HCT116 (cell line): ENCODE measurements around the gene GFER. TPM values are rescaled to one million over a fixed set of nuclear protein-coding genes. Genes with fewer than 3 reads are reported as not detected.

ENCODE experiments used
- ATAC-seq: fragments of 200-7000 bp; cut with Tn5 transposase; 2 replicates; pipeline ENCODE4 v1.9.1; 2020; ENCODE audit warnings: mild to moderate bottlenecking, moderate library complexity
- BruUV-seq: library from RNA; stranded (reverse); fragments of 400-500 nt; replicated peaks from 2 replicates; lab custom pipeline; 2021; lab: Mats Ljungman, UMichigan
- CTCF ChIA-PET: fragments of 300-600 bp; sonication (Branson Sonifier 250); formaldehyde crosslinking; loops from one replicate; lab custom pipeline; 2021; ENCODE audit warnings: antibody characterized with exemption; lab: Charles Lee
- POLR2A ChIA-PET: fragments of 300-600, 350-600 bp; sonication (Branson Sonifier 250); formaldehyde crosslinking; loops from one replicate; lab custom pipeline; 2021; ENCODE audit warnings: antibody characterized with exemption; lab: Charles Lee
- RAD21 ChIA-PET, 2 experiments: fragments of 300-600 bp; sonication (Branson Sonifier 250); formaldehyde crosslinking; loops; one replicate each; lab custom pipeline; 2023; ENCODE audit warnings: low total read pairs in 2 of 2; ENCODE audit not compliant: uncharacterized antibody in 2 of 2, unreplicated experiment in 2 of 2, low non-redundant PET in 1 of 2; lab: Charles Lee
- DNase-seq: peaks from one replicate; pipeline ENCODE4 v3.0.0-alpha.2; 2010; ENCODE audit warnings: low read depth, low spot score
- H2AFZ ChIP-seq: fragments of 200-600 bp; shearing (Covaris generic), sonication (generic); 2 replicates; pipeline ENCODE4 v1.6.1; 2017; ENCODE audit warnings: low read depth, mixed run types, mixed read lengths, antibody characterized with exemption, low read length; ENCODE audit not compliant: poor library complexity, severe bottlenecking
- H3K27ac ChIP-seq: 2 replicates; pipeline ENCODE4 v1.5.1; 2012; ENCODE audit warnings: low read depth, low read length
- H3K27me3 ChIP-seq: fragments of 200-600 bp; sonication (generic); 2 replicates; pipeline ENCODE4 v1.6.1; 2016; ENCODE audit warnings: mixed run types, low read length, mixed read lengths; ENCODE audit not compliant: insufficient read depth
- H3K36me3 ChIP-seq, 2 experiments: fragments of 200-500 bp in 1 of 2; fragments of 200-600 bp in 1 of 2; sonication (Bioruptor generic) in 1 of 2; sonication (generic) in 1 of 2; 2 replicates each; pipeline versions ENCODE4 v1.5.1 to v1.6.1; 2014 to 2016; ENCODE audit warnings: low read length in 2 of 2, inconsistent platforms in 1 of 2, mixed read lengths in 1 of 2, mixed run types in 1 of 2; ENCODE audit not compliant: insufficient read depth in 2 of 2, control insufficient read depth in 1 of 2
- H3K4me1 ChIP-seq, 2 experiments: fragments of 200-600 bp in 1 of 2; sonication (generic) in 1 of 2; 2 replicates each; pipeline versions ENCODE4 v1.5.1 to v1.6.1; 2012 to 2017; ENCODE audit warnings: low read length in 2 of 2, inconsistent platforms in 1 of 2, mild to moderate bottlenecking in 1 of 2, mixed read lengths in 1 of 2, mixed run types in 1 of 2, moderate library complexity in 1 of 2; ENCODE audit not compliant: insufficient read depth in 2 of 2, control insufficient read depth in 1 of 2
- H3K4me2 ChIP-seq: fragments of 200-600 bp; sonication (generic); 2 replicates; pipeline ENCODE4 v1.6.1; 2017; ENCODE audit warnings: mixed run types, low read length, mixed read lengths
- H3K4me3 ChIP-seq, 2 experiments: fragments of 200-600 bp in 1 of 2; sonication (generic) in 1 of 2; replicated peaks in 1 of 2; 2 replicates each; pipeline ENCODE4 v1.5.1; 2011 to 2016; ENCODE audit warnings: low read length in 2 of 2, control low read depth in 1 of 2, low read depth in 1 of 2, mild to moderate bottlenecking in 1 of 2, mixed read lengths in 1 of 2, mixed run types in 1 of 2
- H3K79me2 ChIP-seq: fragments of 200-600 bp; sonication (generic); 2 replicates; pipeline ENCODE4 v1.6.1; 2017; ENCODE audit warnings: mild to moderate bottlenecking, mixed run types, low read length, moderate library complexity, mixed read lengths; ENCODE audit not compliant: insufficient read depth
- H3K9ac ChIP-seq: fragments of 200-600 bp; sonication (generic); 2 replicates; pipeline ENCODE4 v1.6.1; 2016; ENCODE audit warnings: low read length, mixed read lengths
- H3K9me2 ChIP-seq: fragments of 200-600 bp; sonication (generic), shearing (Covaris generic); 2 replicates; pipeline ENCODE4 v1.6.1; 2017; ENCODE audit warnings: mixed run types, mild to moderate bottlenecking, moderate library complexity; ENCODE audit not compliant: insufficient read depth
- H3K9me3 ChIP-seq, 2 experiments: fragments of 200-500 bp in 1 of 2; fragments of 200-600 bp in 1 of 2; sonication (Bioruptor generic) in 1 of 2; sonication (generic) in 1 of 2; 2 replicates each; pipeline ENCODE4 v1.6.1; 2014 to 2017; ENCODE audit warnings: low read length in 2 of 2, mixed read lengths in 2 of 2, inconsistent platforms in 1 of 2, low read depth in 1 of 2, mild to moderate bottlenecking in 1 of 2, mixed run types in 1 of 2, moderate library complexity in 1 of 2; ENCODE audit not compliant: control insufficient read depth in 1 of 2, insufficient read depth in 1 of 2
- H4K20me1 ChIP-seq: fragments of 200-600 bp; sonication (generic), shearing (Covaris generic); 2 replicates; pipeline ENCODE4 v1.6.1; 2017; ENCODE audit warnings: mixed run types, mild to moderate bottlenecking, moderate library complexity; ENCODE audit not compliant: insufficient read depth
- ATF3 ChIP-seq: IDR thresholded peaks from 2 replicates; pipeline ENCODE4 v1.6.1; 2012
- CBX3 ChIP-seq: IDR thresholded peaks from 2 replicates; pipeline ENCODE4 v1.6.1; 2012; ENCODE audit warnings: low read depth
- CEBPB ChIP-seq: IDR thresholded peaks from 2 replicates; pipeline ENCODE4 v1.6.1; 2012; ENCODE audit warnings: low read depth
- CTCF ChIP-seq, 3 experiments: fragments of 200-600 bp in 1 of 3; sonication (generic) in 1 of 3; IDR thresholded peaks in 2 of 3; conservative IDR thresholded peaks in 1 of 3; 2 replicates each; pipeline ENCODE4 v1.5.1; 2012 to 2017; ENCODE audit warnings: low read depth in 2 of 3, low read length in 2 of 3, antibody characterized with exemption in 1 of 3, borderline replicate concordance in 1 of 3, control low read depth in 1 of 3, mild to moderate bottlenecking in 1 of 3, mixed read lengths in 1 of 3, mixed run types in 1 of 3, moderate library complexity in 1 of 3; ENCODE audit not compliant: insufficient read depth in 1 of 3
- EGR1 ChIP-seq: IDR thresholded peaks from 2 replicates; pipeline ENCODE4 v1.6.1; 2012; ENCODE audit warnings: low read depth
- ELF1 ChIP-seq: IDR thresholded peaks from 2 replicates; pipeline ENCODE4 v1.6.1; 2012; ENCODE audit warnings: low read depth, borderline replicate concordance
- EZH2 ChIP-seq: fragments of 200-600 bp; sonication (generic); IDR thresholded peaks from 2 replicates; pipeline ENCODE4 v1.6.1; 2017; ENCODE audit warnings: antibody characterized with exemption, mixed run types
- EZH2phosphoT487 ChIP-seq: fragments of 200-600 bp; IDR thresholded peaks from 2 replicates; pipeline ENCODE4 v1.6.1; 2018; ENCODE audit warnings: antibody characterized with exemption, borderline replicate concordance
- FOSL1 ChIP-seq: IDR thresholded peaks from 2 replicates; pipeline ENCODE4 v1.6.1; 2012; ENCODE audit warnings: low read depth
- JUND ChIP-seq: IDR thresholded peaks from 2 replicates; pipeline ENCODE4 v1.6.1; 2012
- MAX ChIP-seq: IDR thresholded peaks from 2 replicates; pipeline ENCODE4 v1.6.1; 2012
- POLR2A ChIP-seq: IDR thresholded peaks from 2 replicates; pipeline ENCODE4 v1.7.0; 2011; ENCODE audit warnings: borderline replicate concordance; ENCODE audit not compliant: insufficient read depth, insufficient read length; ENCODE audit errors: extremely low read depth
- POLR2AphosphoS5 ChIP-seq: IDR thresholded peaks from 2 replicates; pipeline ENCODE4 v1.6.1; 2011; ENCODE audit warnings: mild to moderate bottlenecking, low read depth, low read length, moderate library complexity
- RAD21 ChIP-seq: IDR thresholded peaks from 2 replicates; pipeline ENCODE4 v1.6.1; 2012; ENCODE audit warnings: low read depth, mild to moderate bottlenecking
- SIN3A ChIP-seq: IDR thresholded peaks from 2 replicates; pipeline ENCODE4 v1.6.1; 2012; ENCODE audit warnings: low read depth
- SP1 ChIP-seq: IDR thresholded peaks from 2 replicates; pipeline ENCODE4 v1.6.1; 2012; ENCODE audit warnings: low read depth
- SRF ChIP-seq: IDR thresholded peaks from 2 replicates; pipeline ENCODE4 v1.6.1; 2012; ENCODE audit warnings: low read depth
- TCF7L2 ChIP-seq: IDR thresholded peaks from 2 replicates; pipeline ENCODE4 v1.7.0; 2011; ENCODE audit warnings: borderline replicate concordance, inconsistent platforms; ENCODE audit not compliant: insufficient read depth, insufficient read length; ENCODE audit errors: extremely low read depth
- ZBTB33 ChIP-seq: IDR thresholded peaks from 2 replicates; pipeline ENCODE4 v1.6.1; 2011; ENCODE audit warnings: mild to moderate bottlenecking, low read length, moderate library complexity; ENCODE audit not compliant: insufficient replicate concordance; ENCODE audit errors: extremely low read depth
- intact Hi-C: fragments of 100-400 bp; cut with micrococcal nuclease; formaldehyde crosslinking; loops from 2 replicates; pipeline ENCODE4 v1.10.0; 2022
- total RNA-seq: library from RNA; stranded (reverse); gene quantifications from one replicate; pipeline ENCODE4 v1.2.1, GENCODE V29; 2021; ENCODE audit not compliant: unreplicated experiment

GFER gene
- total RNA-seq, 1 experiment from 2014 or later, result 47.3 TPM

GRCh38 chr16:1944612-1945199 is 39.3 kb upstream of the GFER start:
- CTCF ChIA-PET, result interaction anchor here (1.1 kb wide), 1 partner anchor 80 kb away, joined by 3 read pairs; no protein-coding TSS in a partner anchor
- no peaks in the 10 kb centered on the region for H3K79me2 ChIP-seq
- DNase-seq (no peak), ATAC-seq (no peak)
- no peak overlapping the region for H2AFZ ChIP-seq
- no peaks in the 10 kb centered on the region for H3K9me3 ChIP-seq
- POLR2A ChIA-PET, result interaction anchor here (0.9 to 1.5 kb wide), 2 partner anchors 10 to 20 kb away, joined by 3 to 4 read pairs; partner anchors contain the start of gene RPS2
- peaks cover 14 to 26% of the 10 kb centered on the region in 2 experiments for H3K4me1 ChIP-seq
- no peaks in the 10 kb centered on the region for H4K20me1 ChIP-seq
- H3K4me2 ChIP-seq, result no peak overlapping the region
- RAD21 ChIA-PET, result no interaction called here
- intact Hi-C loops, result no loop called here
- no TSS peak for BruUV-seq
- H3K4me3 ChIP-seq, result no peak overlapping the region
- H3K9ac ChIP-seq, result no peak overlapping the region
- no peak overlapping the region for H3K27ac ChIP-seq
- no peak for TF ChIP-seq MAX
- no peak for TF ChIP-seq FOSL1
- TF ChIP-seq SP1, result no peak
- TF ChIP-seq ATF3, result no peak
- TF ChIP-seq CEBPB, result no peak
- TF ChIP-seq JUND, result no peak
- no peak for TF ChIP-seq ZBTB33
- no peak for TF ChIP-seq RAD21
- TF ChIP-seq EGR1, result no peak
- no peak for TF ChIP-seq TCF7L2
- TF ChIP-seq SRF, result no peak
- TF ChIP-seq SIN3A, result no peak
- TF ChIP-seq POLR2A, result no peak
- no peak for TF ChIP-seq POLR2AphosphoS5
- TF ChIP-seq ELF1, result no peak
- no peak for TF ChIP-seq EZH2
- TF ChIP-seq CBX3, result no peak
- TF ChIP-seq CTCF (IDR thresholded peaks at IDR 0.05 in 2 of 3, conservative IDR thresholded peaks at IDR 0.05 in 1 of 3; ENCODE audit: borderline replicate concordance in 1 of 3, insufficient read depth in 1 of 3, low read depth in 2 of 3, low read length in 2 of 3), result no peak
- no peak for TF ChIP-seq EZH2phosphoT487
- TF ChIP-seq, all 23 proteins: peak for 0
- Histone ChIP-seq H3K27me3 (no peaks in the 10 kb centered on the region), H3K9me2 (no peaks in the 10 kb centered on the region), H3K36me3 (peaks cover 0 to 3% of the 10 kb centered on the region in 2 experiments; a peak in 1 of 4 replicates)
